DND-41 (cell line): ENCODE measurements around the gene BCL6.

Source experiments
- ATAC-seq: fragments of 200-7000 bp; cut with Tn5 transposase; 3 replicates; pipeline ENCODE4 v1.9.1; 2021; ENCODE audit warnings: low read depth; ENCODE audit not compliant: insufficient read depth
- DNase-seq: peaks from one replicate; pipeline ENCODE4 v3.0.0-alpha.2; 2020
- H2AFZ ChIP-seq: 2 replicates; pipeline ENCODE4 v1.6.0; 2012; ENCODE audit warnings: low read depth, low read length
- H3K27ac ChIP-seq: 2 replicates; pipeline ENCODE4 v1.5.1; 2012; ENCODE audit warnings: low read length, inconsistent platforms
- H3K27me3 ChIP-seq: fragments of 200-600 bp; sonication (generic); 2 replicates; pipeline ENCODE4 v1.6.0; 2012; ENCODE audit warnings: low read length, mild to moderate bottlenecking, inconsistent platforms; ENCODE audit not compliant: insufficient read depth, poor library complexity
- H3K36me3 ChIP-seq: 2 replicates; pipeline ENCODE4 v1.5.1; 2012; ENCODE audit warnings: low read length, inconsistent platforms; ENCODE audit not compliant: insufficient read depth
- H3K4me1 ChIP-seq: 2 replicates; pipeline ENCODE4 v1.5.1; 2012; ENCODE audit warnings: mild to moderate bottlenecking, low read length; ENCODE audit not compliant: insufficient read depth
- H3K4me2 ChIP-seq: 2 replicates; pipeline ENCODE4 v1.6.0; 2012; ENCODE audit warnings: mild to moderate bottlenecking, moderate library complexity, low read length, inconsistent platforms; ENCODE audit not compliant: insufficient read depth
- H3K4me3 ChIP-seq, 2 experiments: fragments of 200-600 bp in 1 of 2; shearing (Covaris generic) in 1 of 2; 2 replicates each; pipeline ENCODE4 v1.5.1; 2012 to 2016; ENCODE audit warnings: inconsistent platforms in 2 of 2, low read length in 2 of 2, mild to moderate bottlenecking in 2 of 2, low read depth in 1 of 2, moderate library complexity in 1 of 2
- H3K79me2 ChIP-seq: 2 replicates; pipeline ENCODE4 v1.6.0; 2012; ENCODE audit warnings: low read length, inconsistent platforms; ENCODE audit not compliant: insufficient read depth
- H3K9ac ChIP-seq: 2 replicates; pipeline ENCODE4 v1.6.0; 2012; ENCODE audit warnings: low read depth, mild to moderate bottlenecking, inconsistent platforms, low read length, moderate library complexity
- H3K9me3 ChIP-seq: 2 replicates; pipeline ENCODE4 v1.5.1; 2012; ENCODE audit warnings: low read length, moderate library complexity, mild to moderate bottlenecking, inconsistent platforms; ENCODE audit not compliant: insufficient read depth, severe bottlenecking
- H4K20me1 ChIP-seq: 2 replicates; pipeline ENCODE4 v1.6.0; 2012; ENCODE audit warnings: low read length; ENCODE audit not compliant: insufficient read depth
- CTCF ChIP-seq: IDR thresholded peaks from 2 replicates; pipeline ENCODE4 v1.5.1; 2012; ENCODE audit warnings: borderline replicate concordance, low read length, moderate library complexity, mild to moderate bottlenecking; ENCODE audit not compliant: poor library complexity, severe bottlenecking; ENCODE audit errors: extremely low read depth
- EZH2 ChIP-seq: IDR thresholded peaks from 3 replicates; pipeline ENCODE4 v1.6.1; 2012; ENCODE audit warnings: borderline replicate concordance, low read depth, mild to moderate bottlenecking, moderate library complexity, low read length, inconsistent platforms; ENCODE audit not compliant: severe bottlenecking

BCL6 gene

GRCh38 chr3:187679638-187680396 lies 65.5 kb downstream of the BCL6 start:
- H3K4me1 ChIP-seq: no peaks in the 10 kb centered on the region
- no peak overlapping the region for H3K9ac ChIP-seq
- H3K4me2 ChIP-seq: no peak overlapping the region
- no peaks in the 10 kb centered on the region for H3K9me3 ChIP-seq
- ATAC-seq (peak; percentile 78), DNase-seq (peak; percentile 65)
- H3K36me3 ChIP-seq: no peaks in the 10 kb centered on the region
- no peak overlapping the region for H3K27ac ChIP-seq
- TF ChIP-seq EZH2 (no peak), CTCF (peak; percentile 96)
- H3K4me3 ChIP-seq: no peak overlapping the region
- H2AFZ ChIP-seq: no peak overlapping the region
- no peaks in the 10 kb centered on the region for H4K20me1 ChIP-seq
- no peaks in the 10 kb centered on the region for H3K79me2 ChIP-seq
- H3K27me3 ChIP-seq: peaks cover 9% of the 10 kb centered on the region

GRCh38 chr3:187678726-187679268 lies 66.5 kb downstream of the BCL6 start:
- no peaks in the 10 kb centered on the region for H3K36me3 ChIP-seq
- H3K4me3 ChIP-seq: no peak overlapping the region
- ATAC-seq: peak; percentile 59; the same call in 1 of the 3 replicates
- H3K9me3 ChIP-seq: no peaks in the 10 kb centered on the region
- no peak overlapping the region for H3K9ac ChIP-seq
- H3K27ac ChIP-seq: no peak overlapping the region
- H4K20me1 ChIP-seq: no peaks in the 10 kb centered on the region
- no peak for TF ChIP-seq EZH2
- TF ChIP-seq CTCF: peak; percentile 66
- peaks cover 12% of the 10 kb centered on the region for H3K27me3 ChIP-seq
- H3K4me2 ChIP-seq: no peak overlapping the region
- peak; percentile 33 for DNase-seq
- no peak overlapping the region for H2AFZ ChIP-seq
- H3K79me2 ChIP-seq: no peaks in the 10 kb centered on the region
- no peaks in the 10 kb centered on the region for H3K4me1 ChIP-seq

DNA sequence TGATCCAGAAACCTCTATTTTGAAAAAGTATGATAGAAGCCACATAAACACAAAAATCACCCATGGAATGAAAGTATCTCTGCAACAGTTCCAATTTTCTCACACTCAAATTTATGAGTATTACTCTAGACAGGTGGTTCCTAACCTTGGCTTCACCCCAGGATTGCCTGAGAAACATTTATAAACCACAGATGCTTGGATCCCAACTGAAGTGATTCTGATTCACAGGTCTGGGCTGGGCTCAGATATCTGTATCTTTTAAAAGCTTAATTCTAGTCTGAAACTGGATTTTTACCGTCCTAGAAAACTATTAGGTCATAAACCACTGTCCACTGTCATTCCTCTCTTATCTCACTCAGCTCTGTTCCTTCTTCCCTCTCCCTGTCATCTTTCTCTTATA lies 67.7 kb downstream of the BCL6 start:
- Histone ChIP-seq H3K27ac (no peak overlapping the region), H2AFZ (no peak overlapping the region), H3K9me3 (no peaks in the 10 kb centered on the region), H3K4me1 (no peaks in the 10 kb centered on the region), H3K4me3 (no peak overlapping the region), H3K4me2 (no peak overlapping the region), H3K79me2 (no peaks in the 10 kb centered on the region), H3K36me3 (no peaks in the 10 kb centered on the region), H3K9ac (no peak overlapping the region), H3K27me3 (peaks cover 12% of the 10 kb centered on the region), H4K20me1 (no peaks in the 10 kb centered on the region)
- no peak for ATAC-seq
- no peak for TF ChIP-seq CTCF
- no peak for TF ChIP-seq EZH2
- DNase-seq: no peak
